ENCODE data around the gene TESPA1.

GRCh38 chr12:54967461-54967860 is 17.1 kb downstream of the TESPA1 start:
- no peak for TF ChIP-seq PAX5 (IDR thresholded peaks at IDR 0.05; ENCODE audit: insufficient read depth, low read length, severe bottlenecking)
- no peak for TF ChIP-seq POLR2A (IDR thresholded peaks at IDR 0.05; ENCODE audit: low read depth, low read length)
- TF ChIP-seq SPI1 (IDR thresholded peaks at IDR 0.05; ENCODE audit: low read depth, low read length), result no peak
- no peak for TF ChIP-seq POLR2AphosphoS5 (IDR thresholded peaks at IDR 0.05; ENCODE audit: low read depth, low read length)
- TF ChIP-seq TAF1 (IDR thresholded peaks at IDR 0.05; ENCODE audit: low read depth, low read length), result no peak

All from GM12891 (cell line).